Endothelial cell (in vitro differentiated cells): ENCODE results near the gene TLE2. TPM values are rescaled to one million over a fixed set of nuclear protein-coding genes. Genes with fewer than 3 reads are reported as not detected.

Source experiments
- DNase-seq: peaks from one replicate; pipeline ENCODE4 v3.0.0; 2021; ENCODE audit warnings: low spot score
- H3K27ac Mint-ChIP-seq: one replicate; pipeline ENCODE4 v1.8.0; 2021; ENCODE audit warnings: mixed read lengths, inconsistent platforms; ENCODE audit not compliant: unreplicated experiment
- H3K27me3 Mint-ChIP-seq: one replicate; pipeline ENCODE4 v1.8.0; 2021; ENCODE audit warnings: mild to moderate bottlenecking, moderate library complexity, mixed read lengths, inconsistent platforms; ENCODE audit not compliant: unreplicated experiment
- H3K36me3 Mint-ChIP-seq: one replicate; pipeline ENCODE4 v1.8.0; 2021; ENCODE audit warnings: mild to moderate bottlenecking, low read depth, mixed read lengths, inconsistent platforms; ENCODE audit not compliant: unreplicated experiment
- H3K4me1 Mint-ChIP-seq: one replicate; pipeline ENCODE4 v1.8.0; 2021; ENCODE audit warnings: mild to moderate bottlenecking, mixed read lengths, inconsistent platforms; ENCODE audit not compliant: unreplicated experiment
- H3K4me3 Mint-ChIP-seq: one replicate; pipeline ENCODE4 v1.8.0; 2021; ENCODE audit warnings: mild to moderate bottlenecking, mixed read lengths, inconsistent platforms; ENCODE audit not compliant: unreplicated experiment
- H3K9me3 Mint-ChIP-seq: one replicate; pipeline ENCODE4 v1.8.0; 2021; ENCODE audit warnings: mixed read lengths, inconsistent platforms; ENCODE audit not compliant: unreplicated experiment
- CTCF ChIP-seq: fragments of 200-600 bp; sonication (generic); IDR thresholded peaks from one replicate; pipeline ENCODE4 v1.5.0; 2021; ENCODE audit warnings: antibody characterized with exemption; ENCODE audit not compliant: unreplicated experiment
- total RNA-seq: library from RNA; stranded (reverse); fragmentation: NEBNext Ultra II Directional; extraction: Animal tissue kit (Norgen Biotek cat#: 25700); gene quantifications from one replicate; pipeline ENCODE4 v1.2.1, GENCODE V29; 2021; ENCODE audit not compliant: unreplicated experiment

TLE2 gene
- total RNA-seq, 1 donor from 2014 or later = 5.7 TPM

DNA sequence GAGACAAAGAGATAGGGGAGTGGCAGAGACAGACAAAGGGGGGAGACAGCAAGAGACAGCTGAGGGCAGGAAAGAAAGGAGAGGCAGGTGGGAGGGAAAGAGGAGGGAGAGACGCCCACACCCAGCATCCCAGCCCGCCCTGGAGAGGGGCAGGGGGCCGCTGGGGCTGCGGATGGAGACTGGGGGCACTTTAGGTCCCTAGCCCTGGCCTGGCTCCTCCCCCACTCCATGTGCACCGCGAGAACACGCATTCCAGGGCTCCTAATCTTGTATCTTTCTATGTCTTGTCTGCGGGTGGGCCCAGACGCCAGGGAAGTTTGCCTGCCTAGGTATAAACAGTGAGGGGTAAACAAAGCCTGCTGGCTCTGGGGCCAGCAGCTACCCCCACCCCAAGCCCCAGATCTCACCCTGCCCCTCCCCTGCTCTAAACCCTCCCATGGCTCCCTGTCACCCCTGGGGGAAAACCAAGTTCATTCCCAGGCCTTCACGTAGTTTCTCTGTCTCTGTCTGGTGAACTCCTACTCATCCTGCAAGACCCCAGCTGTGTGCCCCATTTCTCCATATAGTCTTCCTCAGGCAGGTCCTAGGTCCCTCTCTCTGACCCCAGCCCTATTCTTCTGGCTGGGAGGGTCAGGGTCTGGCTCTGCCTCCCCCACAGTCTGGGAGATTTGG is 27.5 kb upstream of the TLE2 start:
- no peak overlapping the region for H3K4me3 Mint-ChIP-seq
- H3K27me3 Mint-ChIP-seq = peaks cover 12% of the 10 kb centered on the region
- peaks cover 21% of the 10 kb centered on the region for H3K36me3 Mint-ChIP-seq
- TF ChIP-seq CTCF = no peak
- H3K9me3 Mint-ChIP-seq = no peaks in the 10 kb centered on the region
- DNase-seq = no peak
- no peak overlapping the region for H3K27ac Mint-ChIP-seq
- H3K4me1 Mint-ChIP-seq = peaks cover 10% of the 10 kb centered on the region

DNA sequence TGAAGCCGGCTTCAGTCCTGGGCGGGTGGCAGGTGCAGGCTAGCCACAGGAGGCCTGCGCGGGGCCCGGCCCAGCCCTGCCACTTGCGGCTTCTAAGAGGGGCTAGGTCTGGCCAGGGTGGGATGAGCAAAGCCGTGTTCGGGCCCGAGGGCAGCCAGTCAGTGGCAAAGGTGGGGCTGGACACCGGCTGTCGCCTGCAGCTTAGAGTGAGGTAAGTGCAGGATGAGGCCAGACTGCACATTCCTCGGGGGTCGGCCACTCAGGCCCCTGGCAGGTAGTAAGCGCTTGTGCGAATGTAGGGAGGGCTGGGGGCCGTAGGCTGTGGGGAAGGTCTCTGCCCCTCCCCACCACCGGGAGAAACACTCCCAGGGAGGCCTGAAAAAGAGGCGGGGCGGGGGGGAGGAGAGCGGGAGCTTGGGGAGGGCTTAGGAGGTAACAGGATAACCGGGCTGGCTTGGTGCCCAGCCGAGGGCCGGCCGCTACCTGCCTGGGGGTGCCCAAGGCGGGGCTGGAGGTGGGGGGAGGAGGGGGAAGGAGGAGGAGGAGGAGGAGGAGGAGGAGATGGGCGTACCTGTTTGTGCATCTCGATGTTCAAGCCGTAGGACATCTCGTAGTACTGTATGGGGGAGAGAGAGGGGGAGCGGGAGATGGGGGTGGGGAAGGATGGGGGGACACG is 26.8 kb upstream of the TLE2 start:
- H3K27me3 Mint-ChIP-seq = peaks cover 12% of the 10 kb centered on the region
- DNase-seq = no peak
- peaks cover 19% of the 10 kb centered on the region for H3K36me3 Mint-ChIP-seq
- peaks cover 9% of the 10 kb centered on the region for H3K4me1 Mint-ChIP-seq
- no peaks in the 10 kb centered on the region for H3K9me3 Mint-ChIP-seq
- no peak for TF ChIP-seq CTCF
- H3K27ac Mint-ChIP-seq = no peak overlapping the region
- no peak overlapping the region for H3K4me3 Mint-ChIP-seq

- H3K27ac Mint-ChIP-seq = no peak overlapping the region
- no peaks in the 10 kb centered on the region for H3K9me3 Mint-ChIP-seq
- H3K36me3 Mint-ChIP-seq = peaks cover 16% of the 10 kb centered on the region
- DNase-seq = no peak
- peaks cover 12% of the 10 kb centered on the region for H3K27me3 Mint-ChIP-seq
- H3K4me3 Mint-ChIP-seq = peak overlapping the region; percentile 59
- H3K4me1 Mint-ChIP-seq = peaks cover 6% of the 10 kb centered on the region
- TF ChIP-seq CTCF = no peak
These were observed 26.1 kb upstream of the TLE2 start for GRCh38 chr19:3054972-3055740.

DNA sequence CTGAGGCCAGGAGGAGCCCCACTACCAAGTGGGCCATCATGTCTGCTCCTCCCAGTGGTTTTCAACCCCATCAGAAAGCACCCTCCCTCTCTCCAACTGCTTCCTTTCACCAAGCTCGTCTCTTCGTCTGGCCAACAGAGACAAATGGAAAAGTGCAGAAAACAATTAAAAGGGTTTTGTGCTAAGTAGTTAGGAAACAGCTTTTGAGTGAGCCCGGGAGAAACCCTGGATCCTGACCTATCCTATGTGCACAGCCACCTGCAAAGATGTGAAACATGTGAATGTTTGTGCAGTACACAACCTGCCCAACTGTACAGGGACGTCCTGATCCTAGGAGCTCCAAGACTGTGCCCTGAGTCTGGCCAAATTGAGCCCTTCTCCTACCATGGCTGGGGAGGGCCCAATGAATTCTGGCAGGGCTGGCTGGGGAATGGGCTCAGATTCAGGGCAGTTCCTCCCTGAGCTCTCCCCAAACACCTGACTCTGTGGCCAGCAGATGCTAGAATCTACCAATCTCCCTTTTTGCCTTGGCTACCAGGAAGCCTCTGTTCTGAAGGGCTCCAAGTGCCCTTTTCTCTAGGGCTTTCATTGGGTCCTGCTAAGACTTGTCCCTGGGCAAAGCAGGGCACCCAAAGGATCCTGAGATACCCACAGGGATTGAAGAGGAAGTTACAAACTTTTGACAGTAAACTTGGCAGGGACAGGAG is 25.3 kb upstream of the TLE2 start:
- H3K27me3 Mint-ChIP-seq = peaks cover 7% of the 10 kb centered on the region
- peaks cover 6% of the 10 kb centered on the region for H3K4me1 Mint-ChIP-seq
- peaks cover 16% of the 10 kb centered on the region for H3K36me3 Mint-ChIP-seq
- no peak for DNase-seq
- H3K4me3 Mint-ChIP-seq = peak overlapping the region; percentile 59
- no peak for TF ChIP-seq CTCF
- no peaks in the 10 kb centered on the region for H3K9me3 Mint-ChIP-seq
- no peak overlapping the region for H3K27ac Mint-ChIP-seq
